ENCODE data around the gene AP2A2.
A peak's percentile ranks its signal among the peaks of the same experiment; 100 is the strongest.

The AP2A2 gene

GRCh38 chr11:899724-900123 is 25.9 kb upstream of the AP2A2 start:
- no peak for DNase-seq

GRCh38 chr11:900545-900944 is 25.1 kb upstream of the AP2A2 start:
- DNase-seq, result no peak

GRCh38 chr11:901452-902061 is 24.1 kb upstream of the AP2A2 start:
- no peak for DNase-seq

GRCh38 chr11:904380-904779 is 21.3 kb upstream of the AP2A2 start:
- DNase-seq, result no peak

GRCh38 chr11:905952-906351 is 19.7 kb upstream of the AP2A2 start:
- DNase-seq, result no peak

- DNase-seq, result no peak
These were observed 18.0 kb upstream of the AP2A2 start for GRCh38 chr11:907668-908067.

- DNase-seq, result no peak
These were observed 17.4 kb upstream of the AP2A2 start for GRCh38 chr11:908273-908672.

GRCh38 chr11:909406-909805 is 16.3 kb upstream of the AP2A2 start:
- DNase-seq, result no peak

GRCh38 chr11:910044-910588 is 15.6 kb upstream of the AP2A2 start:
- no peak for DNase-seq

GRCh38 chr11:910589-911030 is 15.1 kb upstream of the AP2A2 start, which contains the start of gene CHID1:
CHID1 (minus strand) TSS chr11:910810; CDS start chr11:904816, 5,994 bp downstream.
- DNase-seq, result peak; percentile 79

- DNase-seq, result peak; percentile 24
These were observed 14.4 kb upstream of the AP2A2 start for GRCh38 chr11:911031-911889.

GRCh38 chr11:911890-912219 is 13.8 kb upstream of the AP2A2 start:
- DNase-seq, result no peak

GRCh38 chr11:912266-912665 is 13.4 kb upstream of the AP2A2 start:
- DNase-seq, result no peak

- DNase-seq, result no peak
These were observed 12.6 kb upstream of the AP2A2 start for GRCh38 chr11:913043-913442.

- no peak for DNase-seq
These were observed 11.5 kb upstream of the AP2A2 start for GRCh38 chr11:914204-914603.

GRCh38 chr11:914747-915501 is 10.7 kb upstream of the AP2A2 start:
- no peak for DNase-seq

- DNase-seq, result no peak
These were observed 8.2 kb upstream of the AP2A2 start for GRCh38 chr11:917426-917825.

GRCh38 chr11:921921-922678 is 3.6 kb upstream of the AP2A2 start:
- DNase-seq, result no peak

- DNase-seq, result no peak
These were observed 1.8 kb upstream of the AP2A2 start for GRCh38 chr11:923691-924405.

GRCh38 chr11:924406-925157 is 1.1 kb upstream of the AP2A2 start:
- DNase-seq, result no peak

- DNase-seq, result no peak
These were observed 543 bp upstream of the AP2A2 start for GRCh38 chr11:925158-925495.

Data from activated gamma-delta T cell treated with Interleukin-2 at 50 U/mL for 16 hours (primary cell).